CD4-positive, CD25-positive, alpha-beta regulatory T cell (primary cell): ENCODE measurements around the gene ZC3H13. TPM values are rescaled to one million over a fixed set of nuclear protein-coding genes. Genes with fewer than 3 reads are reported as not detected.

Source experiments
- ATAC-seq, 2 donors: fragments of 150-1000 bp; cut with Tn5 transposase; one replicate each; pipeline ENCODE4 v1.10.0; 2021; ENCODE audit warnings: low read depth in 2 of 2, moderate number of reproducible peaks in 2 of 2, moderate library complexity in 1 of 2
- DNase-seq, 3 donors: peaks; one replicate each; pipeline versions ENCODE4 v3.0.0 to v3.0.0-alpha.2; 2012 to 2022; ENCODE audit warnings: mixed read lengths in 1 of 3
- H3K27ac ChIP-seq: one replicate; pipeline ENCODE4 v1.7.0; 2013; ENCODE audit warnings: mild to moderate bottlenecking, low read length; ENCODE audit not compliant: insufficient read depth, poor library complexity, severe bottlenecking
- H3K27me3 ChIP-seq: one replicate; pipeline ENCODE4 v1.7.0; 2013; ENCODE audit warnings: low read length; ENCODE audit not compliant: control insufficient read depth, insufficient read depth
- H3K36me3 ChIP-seq: one replicate; pipeline ENCODE4 v1.7.0; 2013; ENCODE audit warnings: mild to moderate bottlenecking, low read length, moderate library complexity; ENCODE audit not compliant: control insufficient read depth, insufficient read depth
- H3K4me1 ChIP-seq: 2 replicates; pipeline ENCODE4 v1.7.0; 2013; ENCODE audit warnings: mild to moderate bottlenecking, low read length; ENCODE audit not compliant: insufficient read depth, control insufficient read depth, poor library complexity, severe bottlenecking
- H3K4me3 ChIP-seq: one replicate; pipeline ENCODE4 v1.7.0; 2013; ENCODE audit warnings: low read depth, mild to moderate bottlenecking, low read length, moderate library complexity
- H3K9me3 ChIP-seq, 2 experiments: 1 replicate in 1 of 2; 2 replicates in 1 of 2; pipeline ENCODE4 v1.7.0; 2013; ENCODE audit warnings: low read length in 2 of 2, mild to moderate bottlenecking in 1 of 2, moderate library complexity in 1 of 2; ENCODE audit not compliant: control insufficient read depth in 2 of 2
- H3K27ac Mint-ChIP-seq, 3 donors: one replicate each; pipeline ENCODE4 v1.8.0; 2020 to 2022; ENCODE audit warnings: mild to moderate bottlenecking in 3 of 3, mixed read lengths in 3 of 3, moderate library complexity in 2 of 3
- H3K27me3 Mint-ChIP-seq: one replicate; pipeline ENCODE4 v1.8.0; 2022; ENCODE audit warnings: mild to moderate bottlenecking, mixed read lengths
- H3K36me3 Mint-ChIP-seq: one replicate; pipeline ENCODE4 v1.8.0; 2020; ENCODE audit warnings: mixed read lengths
- H3K4me1 Mint-ChIP-seq, 4 donors: one replicate each; pipeline ENCODE4 v1.8.0; 2020 to 2022; ENCODE audit warnings: mixed read lengths in 4 of 4, mild to moderate bottlenecking in 1 of 4
- H3K4me3 Mint-ChIP-seq, 4 donors: one replicate each; pipeline ENCODE4 v1.8.0; 2020 to 2022; ENCODE audit warnings: mild to moderate bottlenecking in 4 of 4, mixed read lengths in 4 of 4, moderate library complexity in 3 of 4
- H3K9me3 Mint-ChIP-seq, 7 donors: one replicate each; pipeline ENCODE4 v1.8.0; 2020 to 2022; ENCODE audit warnings: mixed read lengths in 7 of 7, mild to moderate bottlenecking in 3 of 7, moderate library complexity in 2 of 7
- polyA plus RNA-seq, 4 donors: library from polyadenylated mRNA; unstranded; fragments of 300-500 nt; fragmentation: Illumina TruSeq; gene quantifications; one replicate each; pipeline ENCODE4 v1.2.3, GENCODE V29; 2021
- total RNA-seq: library from RNA; stranded (reverse); gene quantifications from one replicate; pipeline ENCODE4 v1.2.3, GENCODE V29; 2022

ZC3H13 gene
- total and polyA plus RNA-seq, 5 donors from 2014 or later, result 23.7 to 58.4 (median 25.3) TPM

DNA sequence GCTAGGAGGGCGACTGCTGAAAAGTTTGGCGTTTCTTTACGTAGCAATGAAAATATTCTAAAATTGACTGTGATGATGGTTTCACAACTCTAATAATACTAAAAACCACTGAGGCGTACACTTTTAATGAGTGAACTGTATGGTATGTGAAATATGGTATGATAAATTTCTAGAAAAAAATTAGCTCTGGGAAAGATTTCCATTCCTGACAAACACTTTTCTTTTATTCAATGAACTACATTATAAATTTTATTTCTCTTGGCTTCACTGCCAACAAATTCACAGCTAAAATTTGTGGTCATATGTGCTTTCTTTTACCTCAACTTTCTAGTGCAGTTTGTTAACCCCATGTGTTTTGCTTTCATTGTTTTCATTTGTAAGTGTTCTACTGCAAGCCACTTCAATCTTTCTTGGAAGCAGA lies 11.1 kb downstream of the ZC3H13 start:
- H3K27me3 Mint-ChIP-seq, result no peaks in the 10 kb centered on the region
- no peak for DNase-seq
- no peak for ATAC-seq
- H3K27ac Mint-ChIP-seq, result no peak overlapping the region
- peaks cover 2% of the 10 kb centered on the region for H3K4me1 ChIP-seq
- H3K27ac ChIP-seq, result no peak overlapping the region
- H3K4me3 ChIP-seq, result no peak overlapping the region
- peaks cover 50% of the 10 kb centered on the region for H3K36me3 ChIP-seq
- H3K36me3 Mint-ChIP-seq, result peaks cover 44% of the 10 kb centered on the region
- H3K9me3 Mint-ChIP-seq, result no peaks in the 10 kb centered on the region
- no peaks in the 10 kb centered on the region for H3K27me3 ChIP-seq
- H3K9me3 ChIP-seq, result no peaks in the 10 kb centered on the region
- H3K4me1 Mint-ChIP-seq, result peaks cover 0 to 30% (median 18%) of the 10 kb centered on the region in 4 donors
- H3K4me3 Mint-ChIP-seq, result no peak overlapping the region

DNA sequence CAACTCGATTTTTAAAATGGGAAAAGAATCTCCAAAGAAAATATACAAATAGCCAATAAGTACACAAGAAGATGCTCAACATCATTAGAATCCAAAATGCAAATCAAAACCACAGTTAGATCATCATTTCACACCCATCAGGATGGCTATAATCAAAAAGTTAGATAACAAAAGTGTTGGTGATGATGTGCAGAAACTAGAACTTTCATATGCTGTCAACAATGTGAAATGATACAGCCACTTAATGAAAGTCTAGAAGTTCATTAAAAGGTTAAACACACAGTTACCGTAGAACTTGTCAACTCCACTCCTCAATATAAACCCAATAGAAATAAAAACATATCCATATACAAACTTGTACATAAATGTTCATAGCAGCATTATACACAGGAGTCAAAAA lies 11.8 kb downstream of the ZC3H13 start:
- no peak for DNase-seq
- H3K9me3 Mint-ChIP-seq, result no peaks in the 10 kb centered on the region
- peaks cover 2% of the 10 kb centered on the region for H3K4me1 ChIP-seq
- H3K27me3 Mint-ChIP-seq, result no peaks in the 10 kb centered on the region
- H3K4me1 Mint-ChIP-seq, result peaks cover 5 to 30% (median 16%) of the 10 kb centered on the region in 4 donors
- H3K27me3 ChIP-seq, result no peaks in the 10 kb centered on the region
- no peaks in the 10 kb centered on the region for H3K9me3 ChIP-seq
- ATAC-seq, result no peak
- H3K4me3 Mint-ChIP-seq, result no peak overlapping the region
- no peak overlapping the region for H3K27ac ChIP-seq
- no peak overlapping the region for H3K27ac Mint-ChIP-seq
- peaks cover 55% of the 10 kb centered on the region for H3K36me3 ChIP-seq
- no peak overlapping the region for H3K4me3 ChIP-seq
- H3K36me3 Mint-ChIP-seq, result peaks cover 50% of the 10 kb centered on the region

DNA sequence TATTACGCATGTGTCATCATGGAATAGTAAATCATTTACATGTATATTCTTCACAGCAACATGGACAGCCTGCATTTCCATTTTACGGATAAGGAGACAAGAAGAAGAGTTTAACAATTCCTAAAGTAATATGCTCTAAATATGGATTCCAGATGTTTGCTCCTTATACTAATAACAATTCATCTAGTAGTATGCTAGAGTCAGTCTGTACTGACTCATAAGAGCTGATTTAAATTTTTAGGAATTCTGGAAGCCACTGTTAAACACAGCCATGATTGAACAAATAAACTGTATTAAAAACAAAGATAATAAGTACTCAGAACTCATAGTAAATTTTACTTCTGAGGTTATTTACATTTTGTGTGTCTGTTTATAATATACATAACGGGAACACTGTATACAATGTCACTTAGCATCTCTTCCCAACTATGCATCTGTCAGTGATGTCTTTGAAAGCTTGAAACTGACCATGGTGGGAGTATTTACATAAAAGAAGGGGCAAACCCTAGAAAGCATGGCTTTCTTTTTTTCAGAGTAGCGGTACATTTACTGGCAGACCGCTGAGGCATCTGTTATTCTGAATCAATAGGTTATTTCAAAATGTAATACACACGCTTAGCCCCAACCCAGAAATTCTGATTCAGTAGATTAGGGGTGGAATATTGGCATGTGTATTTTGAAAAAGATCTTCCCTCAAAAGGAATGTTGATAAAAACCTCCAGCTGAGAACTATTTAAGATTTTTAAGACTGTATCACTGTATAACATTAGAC lies 12.9 kb downstream of the ZC3H13 start:
- Mint-ChIP-seq H3K4me1 (peaks cover 5 to 20% (median 11%) of the 10 kb centered on the region in 4 donors), H3K36me3 (peaks cover 56% of the 10 kb centered on the region), H3K27ac (no peak overlapping the region), H3K27me3 (no peaks in the 10 kb centered on the region), H3K9me3 (no peaks in the 10 kb centered on the region), H3K4me3 (no peak overlapping the region)
- Histone ChIP-seq H3K4me1 (no peaks in the 10 kb centered on the region), H3K27ac (no peak overlapping the region), H3K27me3 (no peaks in the 10 kb centered on the region), H3K36me3 (peaks cover 63% of the 10 kb centered on the region), H3K9me3 (no peaks in the 10 kb centered on the region), H3K4me3 (no peak overlapping the region)
- no peak for DNase-seq
- no peak for ATAC-seq

DNA sequence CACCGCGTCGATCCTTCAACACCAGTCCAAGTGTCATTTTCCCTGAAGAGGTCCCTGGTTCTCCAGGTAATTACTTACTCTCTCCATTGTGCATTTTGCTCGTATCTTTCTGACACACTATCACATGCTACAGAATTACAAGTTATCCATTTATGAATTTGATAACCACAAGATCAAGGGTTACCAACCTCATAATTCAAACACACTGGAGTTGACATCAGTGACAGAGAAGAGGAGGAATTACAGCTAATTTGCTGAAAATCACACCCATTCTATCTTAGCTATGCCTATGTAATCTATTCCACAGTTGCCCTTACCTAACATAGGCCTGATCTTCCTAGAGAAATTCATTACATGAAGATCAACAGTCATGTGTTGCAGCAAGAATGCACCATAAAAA lies 14.2 kb downstream of the ZC3H13 start:
- no peaks in the 10 kb centered on the region for H3K9me3 ChIP-seq
- no peak overlapping the region for H3K4me3 Mint-ChIP-seq
- H3K4me3 ChIP-seq, result no peak overlapping the region
- no peak for DNase-seq
- H3K4me1 Mint-ChIP-seq, result peaks cover 10 to 22% (median 16%) of the 10 kb centered on the region in 4 donors
- ATAC-seq, result no peak
- no peaks in the 10 kb centered on the region for H3K4me1 ChIP-seq
- H3K27me3 Mint-ChIP-seq, result no peaks in the 10 kb centered on the region
- peaks cover 69% of the 10 kb centered on the region for H3K36me3 Mint-ChIP-seq
- H3K9me3 Mint-ChIP-seq, result no peaks in the 10 kb centered on the region
- H3K27ac Mint-ChIP-seq, result peak overlapping the region in 1 of 3 donors; percentile 40
- H3K36me3 ChIP-seq, result peaks cover 70% of the 10 kb centered on the region
- no peaks in the 10 kb centered on the region for H3K27me3 ChIP-seq
- no peak overlapping the region for H3K27ac ChIP-seq

DNA sequence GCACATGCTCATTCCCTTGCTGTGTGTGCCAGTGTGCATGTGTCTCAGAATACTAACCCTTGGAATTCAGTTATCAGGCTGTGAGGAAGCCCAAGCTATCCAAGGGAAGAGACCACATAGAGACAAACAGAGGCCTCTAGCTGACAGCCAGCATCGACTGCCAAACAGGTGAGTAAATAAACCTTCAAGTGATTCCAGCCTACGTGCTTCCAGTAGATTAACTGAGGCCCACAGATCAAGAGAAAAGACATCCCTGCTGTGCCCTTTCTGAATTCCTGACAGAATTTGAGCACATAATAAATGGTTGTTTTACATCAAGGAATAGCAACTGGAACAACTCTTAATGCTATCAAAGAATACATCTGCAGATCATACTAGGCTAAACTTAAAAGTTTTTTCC lies 17.5 kb downstream of the ZC3H13 start:
- Mint-ChIP-seq H3K27ac (peak overlapping the region in 1 of 3 donors; percentile 8), H3K36me3 (peaks cover 72% of the 10 kb centered on the region), H3K9me3 (peaks cover 0 to 4% (median 0%) of the 10 kb centered on the region in 7 donors), H3K4me1 (peaks cover 21 to 34% (median 29%) of the 10 kb centered on the region in 4 donors), H3K27me3 (no peaks in the 10 kb centered on the region), H3K4me3 (no peak overlapping the region)
- H3K9me3 ChIP-seq, result peaks cover 4 to 8% of the 10 kb centered on the region in 2 experiments
- no peaks in the 10 kb centered on the region for H3K27me3 ChIP-seq
- no peak overlapping the region for H3K27ac ChIP-seq
- no peaks in the 10 kb centered on the region for H3K4me1 ChIP-seq
- H3K4me3 ChIP-seq, result no peak overlapping the region
- ATAC-seq (no peak), DNase-seq (no peak)
- peaks cover 54% of the 10 kb centered on the region for H3K36me3 ChIP-seq

DNA sequence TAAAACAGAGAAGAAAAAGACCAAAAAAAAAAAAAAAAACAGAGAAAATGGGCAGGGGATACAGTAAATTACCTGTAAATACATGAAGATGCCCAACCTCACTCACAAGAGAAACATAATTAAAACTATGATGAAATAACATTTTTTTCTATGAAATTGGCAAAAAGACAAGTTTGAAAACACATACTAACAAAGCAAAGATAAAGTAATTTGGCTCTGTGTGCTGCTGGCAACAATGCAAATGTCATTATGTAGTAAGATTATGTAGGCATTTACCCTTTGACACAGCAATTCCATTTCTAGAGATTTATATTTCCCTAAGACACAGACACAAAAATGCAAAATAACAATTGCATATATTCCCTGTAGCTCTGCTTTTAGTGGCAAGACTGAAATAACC lies 20.2 kb downstream of the ZC3H13 start:
- H3K36me3 Mint-ChIP-seq, result peaks cover 74% of the 10 kb centered on the region
- H3K27me3 ChIP-seq, result no peaks in the 10 kb centered on the region
- ATAC-seq (no peak), DNase-seq (no peak)
- peaks cover 31 to 47% (median 38%) of the 10 kb centered on the region in 4 donors for H3K4me1 Mint-ChIP-seq
- H3K9me3 Mint-ChIP-seq, result peaks cover 0 to 5% (median 2%) of the 10 kb centered on the region in 7 donors
- no peaks in the 10 kb centered on the region for H3K4me1 ChIP-seq
- peaks cover 4 to 10% of the 10 kb centered on the region in 2 experiments for H3K9me3 ChIP-seq
- no peak overlapping the region for H3K27ac ChIP-seq
- no peaks in the 10 kb centered on the region for H3K27me3 Mint-ChIP-seq
- H3K36me3 ChIP-seq, result peaks cover 38% of the 10 kb centered on the region
- H3K4me3 Mint-ChIP-seq, result no peak overlapping the region
- H3K4me3 ChIP-seq, result no peak overlapping the region
- H3K27ac Mint-ChIP-seq, result no peak overlapping the region

DNA sequence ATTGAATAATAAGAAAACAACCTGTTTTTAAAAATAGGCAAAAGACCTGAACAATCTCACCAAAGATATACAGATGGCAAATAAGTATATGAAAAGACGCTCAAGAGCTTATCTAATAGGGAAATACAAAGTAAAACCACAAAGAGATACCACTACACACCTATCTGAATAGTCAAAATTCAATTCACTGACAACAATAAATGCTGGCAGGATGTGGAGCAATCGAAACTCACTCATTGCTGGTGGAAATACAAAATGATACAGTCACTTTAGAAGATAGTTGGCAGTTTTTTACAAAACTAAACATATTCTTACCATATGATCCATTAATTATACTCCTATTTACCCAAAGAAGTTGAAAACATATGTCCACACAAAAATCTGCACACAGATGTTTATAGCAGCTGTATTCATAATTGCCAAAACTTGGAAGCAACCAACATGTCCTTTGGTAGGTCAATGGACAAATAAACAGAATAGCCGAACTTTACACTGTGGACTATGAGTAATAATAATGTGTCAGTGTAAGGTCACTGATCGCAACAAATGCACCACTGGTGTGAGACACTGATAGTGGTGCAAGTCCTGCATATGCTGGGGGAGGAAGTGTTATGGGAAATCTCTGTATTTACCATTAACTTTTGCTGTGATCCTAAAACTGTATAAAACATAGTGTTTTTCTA lies 20.8 kb downstream of the ZC3H13 start:
- ATAC-seq (peak in 1 of 2 donors; percentile 39), DNase-seq (peak in 2 of 3 donors; percentile 16 to 52)
- H3K36me3 ChIP-seq, result peaks cover 41% of the 10 kb centered on the region
- H3K4me3 Mint-ChIP-seq, result peak overlapping the region in 1 of 4 donors; percentile 6
- H3K9me3 Mint-ChIP-seq, result peaks cover 0 to 5% (median 2%) of the 10 kb centered on the region in 7 donors
- H3K27ac ChIP-seq, result no peak overlapping the region
- no peaks in the 10 kb centered on the region for H3K27me3 Mint-ChIP-seq
- no peaks in the 10 kb centered on the region for H3K27me3 ChIP-seq
- peaks cover 4 to 10% of the 10 kb centered on the region in 2 experiments for H3K9me3 ChIP-seq
- H3K4me1 Mint-ChIP-seq, result peaks cover 31 to 47% (median 38%) of the 10 kb centered on the region in 4 donors
- H3K27ac Mint-ChIP-seq, result peak overlapping the region in 1 of 3 donors; percentile 29
- peaks cover 74% of the 10 kb centered on the region for H3K36me3 Mint-ChIP-seq
- peak overlapping the region; percentile 47 for H3K4me3 ChIP-seq
- H3K4me1 ChIP-seq, result no peaks in the 10 kb centered on the region
